OCI-LY3 (cell line): ENCODE results near the gene HINT3.

ENCODE experiments used
- H2AFZ ChIP-seq: fragments of 200-600, 300-600 bp; shearing (Covaris generic); 2 replicates; pipeline ENCODE4 v1.6.0; 2014; ENCODE audit warnings: antibody characterized with exemption, low read depth, low read length
- H3K27ac ChIP-seq: fragments of 200-600, 300-600 bp; sonication (generic); 2 replicates; pipeline ENCODE4 v1.5.1; 2014; ENCODE audit warnings: mild to moderate bottlenecking, low read length, moderate library complexity, mixed read lengths
- H3K27me3 ChIP-seq: fragments of 200-600, 300-600 bp; sonication (generic); 2 replicates; pipeline ENCODE4 v1.6.1; 2014; ENCODE audit warnings: low read depth, low read length, mixed read lengths
- H3K36me3 ChIP-seq: fragments of 200-600, 300-600 bp; sonication (generic); replicated peaks from 2 replicates; pipeline ENCODE3; 2014; ENCODE audit warnings: low read depth, low read length, mixed read lengths
- H3K4me1 ChIP-seq: fragments of 300-600, 200-600 bp; sonication (generic); 2 replicates; pipeline ENCODE4 v1.6.1; 2014; ENCODE audit warnings: low read length, mixed read lengths
- H3K4me2 ChIP-seq: fragments of 200-600, 300-600 bp; sonication (generic); 2 replicates; pipeline ENCODE4 v1.6.1; 2014; ENCODE audit warnings: low read length, mixed read lengths
- H3K4me3 ChIP-seq: fragments of 300-600, 200-600 bp; sonication (generic); 2 replicates; pipeline ENCODE4 v1.5.1; 2014; ENCODE audit warnings: antibody characterized with exemption, mild to moderate bottlenecking, low read length, moderate library complexity
- H3K79me2 ChIP-seq: fragments of 300-600, 200-600 bp; shearing (Covaris generic); 2 replicates; pipeline ENCODE4 v1.6.1; 2014; ENCODE audit warnings: mild to moderate bottlenecking, low read length, mixed read lengths
- H3K9ac ChIP-seq: fragments of 300-600, 200-600 bp; shearing (Covaris generic); 2 replicates; pipeline ENCODE4 v1.6.0; 2014; ENCODE audit warnings: mild to moderate bottlenecking, low read length, moderate library complexity
- H3K9me3 ChIP-seq: fragments of 200-600, 300-600 bp; shearing (Covaris generic); 2 replicates; pipeline ENCODE4 v1.6.1; 2014; ENCODE audit warnings: low read length, mixed read lengths; ENCODE audit not compliant: insufficient read depth
- H4K20me1 ChIP-seq: fragments of 200-600, 300-600 bp; sonication (generic); 2 replicates; pipeline ENCODE4 v1.6.1; 2016; ENCODE audit warnings: low read length, mixed read lengths; ENCODE audit not compliant: insufficient read depth
- EZH2phosphoT487 ChIP-seq: fragments of 200-600 bp; shearing (Covaris generic); IDR thresholded peaks from 2 replicates; pipeline ENCODE4 v1.6.1; 2018; ENCODE audit warnings: antibody characterized with exemption, mixed run types, low read depth
- TF ChIP-seq, protein P1 (sequence below): fragments of 200-600, 300-600 bp; sonication (generic); IDR thresholded peaks from 2 replicates; pipeline ENCODE4 v1.5.1; 2014; ENCODE audit warnings: antibody characterized with exemption, low read length, low read depth

The HINT3 gene

DNA sequence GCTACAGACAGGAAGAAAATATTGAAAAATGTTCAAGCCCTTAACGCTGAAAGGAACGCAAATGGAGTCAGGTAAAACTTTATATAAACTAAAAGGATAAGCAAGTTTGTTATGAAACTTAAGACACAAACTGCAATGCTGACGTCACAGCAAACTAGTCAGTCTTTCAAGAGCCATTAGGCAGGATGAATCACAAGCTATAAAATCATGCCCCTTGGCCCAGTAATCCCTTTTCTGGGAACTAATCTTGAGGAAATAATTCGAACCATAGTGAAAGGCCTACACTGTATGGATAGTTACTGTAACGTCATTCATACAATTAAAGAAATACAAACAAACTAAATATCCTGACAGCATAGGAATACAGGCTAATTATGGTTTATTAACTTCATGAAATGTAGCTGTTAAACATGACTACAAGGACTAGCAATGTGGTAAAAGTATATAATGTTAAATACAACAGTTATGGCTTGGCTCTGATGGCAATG is 42.7 kb upstream of the HINT3 start:
- Histone ChIP-seq H3K36me3 (no peaks in the 10 kb centered on the region), H3K79me2 (no peaks in the 10 kb centered on the region), H3K9ac (no peak overlapping the region), H3K27me3 (no peaks in the 10 kb centered on the region), H3K4me1 (peaks cover 7% of the 10 kb centered on the region), H3K4me3 (no peak overlapping the region), H3K9me3 (no peaks in the 10 kb centered on the region), H3K27ac (no peak overlapping the region), H2AFZ (no peak overlapping the region), H3K4me2 (no peak overlapping the region), H4K20me1 (no peaks in the 10 kb centered on the region)
- TF ChIP-seq, protein P1, sequence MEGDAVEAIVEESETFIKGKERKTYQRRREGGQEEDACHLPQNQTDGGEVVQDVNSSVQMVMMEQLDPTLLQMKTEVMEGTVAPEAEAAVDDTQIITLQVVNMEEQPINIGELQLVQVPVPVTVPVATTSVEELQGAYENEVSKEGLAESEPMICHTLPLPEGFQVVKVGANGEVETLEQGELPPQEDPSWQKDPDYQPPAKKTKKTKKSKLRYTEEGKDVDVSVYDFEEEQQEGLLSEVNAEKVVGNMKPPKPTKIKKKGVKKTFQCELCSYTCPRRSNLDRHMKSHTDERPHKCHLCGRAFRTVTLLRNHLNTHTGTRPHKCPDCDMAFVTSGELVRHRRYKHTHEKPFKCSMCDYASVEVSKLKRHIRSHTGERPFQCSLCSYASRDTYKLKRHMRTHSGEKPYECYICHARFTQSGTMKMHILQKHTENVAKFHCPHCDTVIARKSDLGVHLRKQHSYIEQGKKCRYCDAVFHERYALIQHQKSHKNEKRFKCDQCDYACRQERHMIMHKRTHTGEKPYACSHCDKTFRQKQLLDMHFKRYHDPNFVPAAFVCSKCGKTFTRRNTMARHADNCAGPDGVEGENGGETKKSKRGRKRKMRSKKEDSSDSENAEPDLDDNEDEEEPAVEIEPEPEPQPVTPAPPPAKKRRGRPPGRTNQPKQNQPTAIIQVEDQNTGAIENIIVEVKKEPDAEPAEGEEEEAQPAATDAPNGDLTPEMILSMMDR: no peak
- no peak for TF ChIP-seq EZH2phosphoT487

DNA sequence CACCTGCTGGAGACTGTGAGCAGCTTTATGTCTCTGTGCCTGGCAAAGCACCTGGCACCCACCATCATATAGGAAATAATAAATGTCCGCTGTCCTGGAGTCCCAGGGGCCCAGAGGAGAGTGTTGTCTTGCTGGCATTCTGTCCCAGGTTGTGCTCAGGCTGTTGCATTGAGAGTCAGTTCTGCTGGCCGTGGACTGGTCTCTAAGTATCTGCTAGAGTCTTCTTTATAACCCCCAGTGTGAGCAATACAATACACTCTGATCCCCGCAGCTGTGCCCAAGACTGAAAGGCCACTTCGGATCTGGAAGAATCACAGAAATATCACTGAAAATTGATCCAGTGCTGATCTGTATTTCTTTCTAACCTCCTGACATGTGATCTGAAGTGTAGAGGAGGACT is 38.3 kb upstream of the HINT3 start:
- Histone ChIP-seq H3K27ac (peak overlapping the region; percentile 76; the same call in 1 of the 2 replicates), H3K79me2 (peaks cover 7% of the 10 kb centered on the region; the same call in 1 of the 2 replicates), H3K9me3 (no peaks in the 10 kb centered on the region), H3K4me2 (no peak overlapping the region), H3K4me1 (peaks cover 24% of the 10 kb centered on the region), H3K27me3 (no peaks in the 10 kb centered on the region), H3K4me3 (no peak overlapping the region), H2AFZ (no peak overlapping the region), H3K36me3 (peaks cover 9% of the 10 kb centered on the region), H3K9ac (no peak overlapping the region; the same call in 1 of the 2 replicates), H4K20me1 (no peaks in the 10 kb centered on the region)
- TF ChIP-seq, protein P1: no peak
- TF ChIP-seq EZH2phosphoT487: no peak

DNA sequence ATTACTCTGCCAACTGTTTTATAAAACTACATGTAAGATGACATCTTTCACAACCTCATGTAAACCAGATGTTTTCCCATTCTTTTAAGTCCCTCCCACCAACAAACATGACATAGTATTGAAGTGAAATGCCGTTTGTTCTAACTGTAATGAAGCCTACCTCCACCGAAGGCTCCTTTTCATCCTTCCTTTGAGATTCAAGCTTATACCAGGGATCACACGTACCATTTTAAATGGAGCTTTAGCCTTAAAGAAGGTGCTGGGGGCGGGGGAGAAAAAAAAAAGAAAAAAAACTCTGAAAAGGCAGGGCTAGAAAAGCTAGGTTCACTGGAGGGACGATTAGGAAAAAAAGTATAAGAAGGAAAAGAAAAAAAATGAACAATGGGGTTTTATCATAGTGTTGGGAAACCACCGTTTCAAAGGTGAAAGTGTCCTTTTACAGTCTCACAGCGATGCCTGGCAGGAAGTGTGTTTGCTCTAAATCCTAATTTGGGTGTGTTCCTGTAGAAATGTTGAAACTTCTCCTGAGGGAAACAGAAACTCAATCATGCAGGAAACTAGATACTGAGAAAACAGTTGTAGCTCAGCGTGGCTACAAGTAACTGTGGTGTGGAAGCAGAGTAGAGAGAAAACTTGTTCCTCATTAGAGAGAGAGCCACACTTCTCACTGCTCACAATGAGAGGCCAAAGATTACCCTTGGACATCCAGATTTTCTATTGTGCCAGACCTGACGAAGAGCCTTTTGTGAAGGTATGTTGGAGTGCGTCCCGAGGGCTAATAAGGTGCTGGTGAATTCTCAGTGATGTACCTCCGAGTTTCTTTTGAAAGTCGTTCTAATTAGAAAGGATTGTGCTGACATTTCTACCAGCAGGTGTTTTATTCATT is 37.6 kb upstream of the HINT3 start:
- Histone ChIP-seq H4K20me1 (no peaks in the 10 kb centered on the region), H3K9me3 (no peaks in the 10 kb centered on the region), H3K36me3 (peaks cover 15% of the 10 kb centered on the region), H3K4me2 (peak overlapping the region; percentile 90), H2AFZ (no peak overlapping the region), H3K4me1 (peaks cover 24% of the 10 kb centered on the region), H3K27ac (peak overlapping the region; percentile 76), H3K27me3 (no peaks in the 10 kb centered on the region), H3K9ac (peak overlapping the region; percentile 72), H3K4me3 (peak overlapping the region; percentile 77), H3K79me2 (peaks cover 7% of the 10 kb centered on the region; the same call in 1 of the 2 replicates)
- no peak for TF ChIP-seq EZH2phosphoT487
- TF ChIP-seq, protein P1: no peak

DNA sequence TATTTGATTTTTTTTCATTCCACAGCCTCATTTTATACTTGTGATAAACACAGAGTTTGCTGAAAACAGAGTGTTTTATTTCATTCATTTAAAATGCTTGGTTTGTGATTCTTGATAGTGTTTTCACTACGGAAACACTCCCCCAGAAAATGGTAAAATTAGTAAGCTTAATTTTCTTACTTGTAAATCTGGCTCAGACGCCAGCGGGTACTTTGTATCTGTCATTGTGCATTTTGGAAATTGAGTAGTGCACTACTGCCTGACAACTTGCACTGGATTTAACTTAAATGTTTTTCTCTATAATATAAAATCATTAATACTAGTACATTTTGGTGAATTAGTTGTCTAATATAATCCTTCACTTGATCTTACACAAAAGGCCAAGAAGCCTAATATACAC is 37.0 kb upstream of the HINT3 start:
- peaks cover 15% of the 10 kb centered on the region for H3K36me3 ChIP-seq
- H3K4me3 ChIP-seq: peak overlapping the region; percentile 77
- H4K20me1 ChIP-seq: no peaks in the 10 kb centered on the region
- H3K79me2 ChIP-seq: peaks cover 7% of the 10 kb centered on the region; the same call in 1 of the 2 replicates
- peak overlapping the region; percentile 90 for H3K4me2 ChIP-seq
- no peaks in the 10 kb centered on the region for H3K27me3 ChIP-seq
- TF ChIP-seq EZH2phosphoT487: no peak
- TF ChIP-seq, protein P1: no peak
- H3K27ac ChIP-seq: peak overlapping the region; percentile 76
- H2AFZ ChIP-seq: no peak overlapping the region
- peak overlapping the region; percentile 72 for H3K9ac ChIP-seq
- peaks cover 24% of the 10 kb centered on the region for H3K4me1 ChIP-seq
- no peaks in the 10 kb centered on the region for H3K9me3 ChIP-seq
